Coronary artery (tissue), 2 donors: ENCODE measurements around the gene MAP7D3.
"Not testable (repeated sequence)": the region's sequence is repeated elsewhere in the genome, so short reads cannot be mapped to it uniquely, and the experiment has no call there.

ENCODE experiments used
- DNase-seq: peaks from one replicate; pipeline ENCODE4 v3.0.0-alpha.2; 2017; ENCODE audit warnings: low spot score
- H3K27ac ChIP-seq, 2 donors: fragments of 200-600 bp; sonication (generic); one replicate each; pipeline ENCODE4 v1.5.1; 2016 to 2019
- H3K4me3 ChIP-seq: fragments of 200-600 bp; sonication (generic); 2 replicates; pipeline ENCODE4 v1.5.1; 2016; ENCODE audit warnings: mild to moderate bottlenecking, moderate library complexity
- TF ChIP-seq, protein P1 (sequence below): fragments of 200-600 bp; sonication (generic); IDR thresholded peaks from one replicate; pipeline ENCODE4 v1.5.1; 2019; ENCODE audit warnings: antibody characterized with exemption

Gene MAP7D3, protein sequence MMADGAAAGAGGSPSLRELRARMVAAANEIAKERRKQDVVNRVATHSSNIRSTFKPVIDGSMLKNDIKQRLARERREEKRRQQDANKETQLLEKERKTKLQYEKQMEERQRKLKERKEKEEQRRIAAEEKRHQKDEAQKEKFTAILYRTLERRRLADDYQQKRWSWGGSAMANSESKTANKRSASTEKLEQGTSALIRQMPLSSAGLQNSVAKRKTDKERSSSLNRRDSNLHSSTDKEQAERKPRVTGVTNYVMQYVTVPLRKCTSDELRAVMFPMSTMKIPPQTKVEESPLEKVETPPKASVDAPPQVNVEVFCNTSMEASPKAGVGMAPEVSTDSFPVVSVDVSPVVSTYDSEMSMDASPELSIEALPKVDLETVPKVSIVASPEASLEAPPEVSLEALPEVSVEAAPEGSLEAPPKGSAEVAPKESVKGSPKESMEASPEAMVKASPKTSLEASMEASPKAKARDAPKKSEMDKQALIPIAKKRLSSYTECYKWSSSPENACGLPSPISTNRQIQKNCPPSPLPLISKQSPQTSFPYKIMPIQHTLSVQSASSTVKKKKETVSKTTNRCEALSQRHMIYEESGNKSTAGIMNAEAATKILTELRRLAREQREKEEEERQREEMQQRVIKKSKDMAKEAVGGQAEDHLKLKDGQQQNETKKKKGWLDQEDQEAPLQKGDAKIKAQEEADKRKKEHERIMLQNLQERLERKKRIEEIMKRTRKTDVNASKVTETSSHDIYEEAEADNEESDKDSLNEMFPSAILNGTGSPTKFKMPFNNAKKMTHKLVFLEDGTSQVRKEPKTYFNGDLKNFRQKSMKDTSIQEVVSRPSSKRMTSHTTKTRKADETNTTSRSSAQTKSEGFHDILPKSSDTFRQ

DNA sequence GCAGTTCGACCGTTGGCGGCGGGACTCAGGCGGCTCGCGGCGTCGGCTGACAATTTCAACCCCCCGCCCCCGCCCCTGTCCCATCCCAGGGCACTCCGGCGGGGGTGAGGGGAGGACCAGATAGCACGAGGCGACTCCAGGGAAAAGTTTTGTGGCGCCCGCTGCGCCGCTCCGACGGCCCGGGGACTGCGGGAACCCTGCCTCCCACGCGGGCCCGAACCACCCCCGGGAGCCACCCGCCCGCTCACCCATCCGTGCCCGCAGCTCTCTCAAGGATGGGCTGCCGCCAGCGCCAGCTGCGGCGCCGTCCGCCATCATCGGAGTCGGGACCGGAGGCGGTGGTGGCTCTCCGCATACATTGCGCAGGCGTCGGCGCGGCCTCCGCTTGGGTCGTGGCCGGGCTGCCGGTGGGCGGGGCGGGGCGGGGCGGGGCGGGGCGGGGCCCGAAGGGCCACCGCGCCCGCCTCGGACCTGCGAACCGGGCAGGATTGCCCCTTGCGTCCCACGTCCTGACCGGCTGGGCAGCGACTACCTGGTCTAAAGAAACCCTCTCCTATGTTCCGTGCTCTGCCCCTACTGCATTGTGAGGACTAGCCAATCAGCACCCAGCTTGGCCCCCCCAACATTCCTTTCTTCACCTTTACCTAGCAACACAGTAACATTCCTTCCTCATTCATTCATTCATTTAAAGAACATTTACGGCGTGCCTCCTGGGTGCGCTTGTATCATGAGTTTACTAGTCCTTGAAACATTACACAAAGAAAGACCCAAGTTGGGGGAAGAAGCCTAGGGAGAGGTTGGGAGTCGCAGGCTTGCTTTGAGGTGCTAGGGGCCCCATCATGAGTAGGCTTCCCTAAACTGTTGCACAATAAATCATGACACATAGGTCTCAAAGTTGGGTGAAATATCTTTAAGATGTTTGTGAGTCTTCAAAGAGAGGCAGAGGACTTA, at the start of gene MAP7D3:
TSS of gene MAP7D3 (minus strand) at position 360 of the 951 bp plus-strand sequence. CDS start at position 318, 42 bp downstream.
- peak within 1 kb of the TSS; percentile 74 to 94 for H3K27ac ChIP-seq
- TF ChIP-seq, protein P1, sequence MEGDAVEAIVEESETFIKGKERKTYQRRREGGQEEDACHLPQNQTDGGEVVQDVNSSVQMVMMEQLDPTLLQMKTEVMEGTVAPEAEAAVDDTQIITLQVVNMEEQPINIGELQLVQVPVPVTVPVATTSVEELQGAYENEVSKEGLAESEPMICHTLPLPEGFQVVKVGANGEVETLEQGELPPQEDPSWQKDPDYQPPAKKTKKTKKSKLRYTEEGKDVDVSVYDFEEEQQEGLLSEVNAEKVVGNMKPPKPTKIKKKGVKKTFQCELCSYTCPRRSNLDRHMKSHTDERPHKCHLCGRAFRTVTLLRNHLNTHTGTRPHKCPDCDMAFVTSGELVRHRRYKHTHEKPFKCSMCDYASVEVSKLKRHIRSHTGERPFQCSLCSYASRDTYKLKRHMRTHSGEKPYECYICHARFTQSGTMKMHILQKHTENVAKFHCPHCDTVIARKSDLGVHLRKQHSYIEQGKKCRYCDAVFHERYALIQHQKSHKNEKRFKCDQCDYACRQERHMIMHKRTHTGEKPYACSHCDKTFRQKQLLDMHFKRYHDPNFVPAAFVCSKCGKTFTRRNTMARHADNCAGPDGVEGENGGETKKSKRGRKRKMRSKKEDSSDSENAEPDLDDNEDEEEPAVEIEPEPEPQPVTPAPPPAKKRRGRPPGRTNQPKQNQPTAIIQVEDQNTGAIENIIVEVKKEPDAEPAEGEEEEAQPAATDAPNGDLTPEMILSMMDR: no peak
- no peak for DNase-seq

DNA sequence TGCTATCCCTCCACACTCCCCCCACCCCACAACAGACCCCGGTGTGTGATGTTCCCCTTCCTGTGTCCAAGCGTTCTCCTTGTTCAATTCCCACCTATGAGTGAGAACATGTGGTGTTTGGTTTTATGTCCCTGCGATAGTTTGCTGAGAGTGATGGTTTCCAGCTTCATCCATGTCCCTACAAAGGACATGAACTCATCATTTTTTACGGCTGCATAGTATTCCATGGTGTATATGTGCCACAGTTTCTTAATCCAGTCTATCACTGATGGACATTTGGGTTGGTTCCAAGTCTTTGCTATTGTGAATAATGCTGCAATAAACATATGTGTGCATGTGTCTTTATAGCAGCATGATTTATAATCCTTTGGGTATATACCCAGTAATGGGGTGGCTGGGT, 49.5 kb upstream of the MAP7D3 start, which contains the start of gene ADGRG4:
TSS of gene ADGRG4 (plus strand) at position 243 of the 400 bp plus-strand sequence. CDS start 7,815 bp downstream, outside the sequence.
- not testable (repeated sequence) for H3K4me3 ChIP-seq, H3K27ac ChIP-seq, DNase-seq

More for the DNA sequence above, at the start of gene MAP7D3:
- peak within 1 kb of the TSS; percentile 85 for H3K4me3 ChIP-seq

DNA sequence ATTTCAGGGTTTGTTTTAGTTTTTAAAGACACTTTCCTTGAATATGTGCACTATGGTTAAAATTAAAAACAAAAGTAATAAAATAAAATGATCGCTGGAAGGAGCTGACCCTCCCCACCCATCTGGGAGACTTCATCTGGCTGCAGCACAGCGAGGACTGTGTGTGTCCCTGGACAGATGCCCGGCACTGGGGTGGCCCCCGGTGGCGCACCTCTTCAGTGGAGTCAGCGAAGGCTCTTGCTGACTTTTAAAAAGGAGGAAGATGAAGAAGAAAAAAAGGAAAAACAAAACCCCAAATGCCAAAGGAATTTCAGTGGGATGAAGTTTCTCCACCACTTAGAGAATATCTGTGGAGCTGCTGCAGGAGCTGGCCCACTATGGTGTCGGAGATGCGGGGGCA, 44.2 kb upstream of the MAP7D3 start:
- DNase-seq: no peak
- Histone ChIP-seq H3K27ac (no peak overlapping the region), H3K4me3 (no peak overlapping the region)
- TF ChIP-seq, protein P1: no peak

DNA sequence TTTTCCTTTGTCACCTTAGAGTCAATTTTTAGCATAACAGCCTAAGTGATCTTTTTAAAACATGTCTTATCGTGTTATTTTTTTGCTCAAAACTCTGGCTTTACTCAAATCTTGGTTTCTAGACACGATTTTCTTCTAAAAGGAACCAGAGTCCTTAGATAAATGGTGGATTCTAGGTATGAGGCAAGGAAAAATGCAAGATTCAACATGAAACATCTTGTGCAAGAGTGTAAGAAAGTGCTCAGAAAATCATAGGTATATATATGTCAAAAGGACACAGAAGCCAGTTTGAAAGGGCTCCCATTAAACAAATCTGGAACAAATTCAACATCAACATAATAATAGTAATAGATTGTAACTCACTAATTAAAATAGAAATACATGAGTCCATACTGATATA, 41.5 kb upstream of the MAP7D3 start:
- TF ChIP-seq, protein P1: no peak
- Histone ChIP-seq H3K27ac (no peak overlapping the region), H3K4me3 (no peak overlapping the region)
- no peak for DNase-seq

DNA sequence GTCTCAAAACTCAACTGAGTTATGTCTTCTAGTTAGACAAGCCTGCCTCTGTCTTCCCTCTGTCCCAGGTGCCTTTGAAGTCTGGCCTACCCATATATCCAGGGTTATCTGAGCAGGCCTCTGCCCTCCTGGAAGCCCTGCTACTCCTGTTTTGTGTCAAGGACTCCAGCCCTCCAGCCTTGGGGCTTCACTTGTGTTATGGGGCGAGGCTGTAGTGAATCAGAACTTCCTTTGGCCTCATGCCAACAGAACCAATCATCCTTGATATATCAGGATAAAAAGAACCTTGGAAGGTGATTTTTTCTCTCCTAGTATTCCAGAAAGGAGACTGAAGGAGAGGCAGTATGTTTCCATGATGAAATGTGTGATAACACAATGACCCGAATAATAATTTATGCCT, 40.6 kb upstream of the MAP7D3 start:
- Histone ChIP-seq H3K27ac (no peak overlapping the region), H3K4me3 (no peak overlapping the region)
- TF ChIP-seq, protein P1: no peak
- DNase-seq: no peak

DNA sequence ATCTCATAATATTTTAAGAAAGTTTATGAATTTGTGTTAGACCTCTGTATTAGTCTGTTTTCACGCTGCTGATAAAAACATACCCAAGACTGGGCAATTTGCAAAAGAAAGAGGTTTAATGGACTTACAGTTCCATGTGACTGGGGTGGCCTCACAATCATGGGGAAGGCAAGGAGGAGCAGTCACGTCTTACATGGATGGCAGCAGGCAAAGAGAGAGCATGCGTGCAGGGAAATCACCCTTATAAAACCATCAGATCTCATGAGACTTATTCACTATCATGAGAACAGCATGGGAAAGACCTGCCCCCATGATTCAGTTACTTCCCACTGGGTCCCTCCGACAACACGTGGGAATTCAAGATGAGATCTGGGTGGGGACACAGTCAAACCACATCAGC, 35.2 kb upstream of the MAP7D3 start:
- not testable (repeated sequence) for H3K4me3 ChIP-seq, DNase-seq, H3K27ac ChIP-seq

DNA sequence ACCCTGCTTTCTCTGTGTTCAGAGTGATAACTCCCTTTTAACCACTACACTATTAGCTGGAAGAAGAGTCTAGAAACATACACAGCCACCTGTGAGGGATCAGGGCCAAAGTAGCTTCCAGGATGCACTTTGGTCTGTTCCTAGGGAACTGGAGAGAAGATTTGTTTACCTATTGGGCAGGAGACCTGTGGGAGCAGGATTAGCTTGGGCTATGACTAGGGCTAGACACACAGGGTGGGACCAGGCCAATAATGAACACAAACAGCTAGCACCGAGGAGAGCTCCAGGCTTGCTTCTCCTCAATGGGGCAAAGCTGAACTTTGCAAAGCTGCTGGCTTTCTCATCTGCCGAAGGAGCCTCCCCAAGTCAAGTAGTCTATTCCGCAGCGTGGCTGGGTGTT, 24.4 kb upstream of the MAP7D3 start:
- no peak for DNase-seq
- Histone ChIP-seq H3K27ac (no peak overlapping the region), H3K4me3 (no peak overlapping the region)
- TF ChIP-seq, protein P1: no peak
